Body of pancreas (tissue), 4 donors: Measurements from ENCODE around the gene CDK5RAP3.

ENCODE experiments used
- POLR2A ChIP-seq, 3 donors: fragments of 450-650 bp; IDR thresholded peaks; one replicate each; pipeline ENCODE4 v1.6.1; 2016; ENCODE audit warnings: antibody characterized with exemption in 3 of 3, mild to moderate bottlenecking in 2 of 3
- TF ChIP-seq, protein P1 (sequence below), 7 experiments: fragments of 450-650 bp in 4 of 7; fragments of 200-600 bp in 3 of 7; sonication (generic) in 3 of 7; IDR thresholded peaks; one replicate each; pipeline ENCODE4 v1.5.1; 2016 to 2019; ENCODE audit warnings: antibody characterized with exemption in 7 of 7

DNA sequence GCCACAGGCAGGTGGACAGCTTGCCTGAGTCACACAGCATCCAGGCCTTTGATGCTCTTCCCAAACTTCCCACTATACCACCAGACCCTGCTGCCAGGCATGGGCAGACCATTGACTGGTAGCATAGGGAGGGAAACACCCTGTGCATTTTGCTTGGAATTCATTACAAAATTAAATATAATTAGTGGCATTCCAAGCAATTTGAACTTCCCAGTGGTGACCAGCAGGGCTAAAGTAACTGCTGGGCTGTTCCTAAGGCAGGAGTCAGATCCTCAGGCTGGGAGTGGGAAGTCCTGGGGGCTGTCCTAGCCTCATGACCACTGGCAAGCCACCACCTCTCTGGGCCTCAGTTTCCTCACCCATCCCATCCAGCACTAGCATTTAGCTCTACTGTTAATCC lies 17.0 kb upstream of the CDK5RAP3 start:
- TF ChIP-seq, protein P1, sequence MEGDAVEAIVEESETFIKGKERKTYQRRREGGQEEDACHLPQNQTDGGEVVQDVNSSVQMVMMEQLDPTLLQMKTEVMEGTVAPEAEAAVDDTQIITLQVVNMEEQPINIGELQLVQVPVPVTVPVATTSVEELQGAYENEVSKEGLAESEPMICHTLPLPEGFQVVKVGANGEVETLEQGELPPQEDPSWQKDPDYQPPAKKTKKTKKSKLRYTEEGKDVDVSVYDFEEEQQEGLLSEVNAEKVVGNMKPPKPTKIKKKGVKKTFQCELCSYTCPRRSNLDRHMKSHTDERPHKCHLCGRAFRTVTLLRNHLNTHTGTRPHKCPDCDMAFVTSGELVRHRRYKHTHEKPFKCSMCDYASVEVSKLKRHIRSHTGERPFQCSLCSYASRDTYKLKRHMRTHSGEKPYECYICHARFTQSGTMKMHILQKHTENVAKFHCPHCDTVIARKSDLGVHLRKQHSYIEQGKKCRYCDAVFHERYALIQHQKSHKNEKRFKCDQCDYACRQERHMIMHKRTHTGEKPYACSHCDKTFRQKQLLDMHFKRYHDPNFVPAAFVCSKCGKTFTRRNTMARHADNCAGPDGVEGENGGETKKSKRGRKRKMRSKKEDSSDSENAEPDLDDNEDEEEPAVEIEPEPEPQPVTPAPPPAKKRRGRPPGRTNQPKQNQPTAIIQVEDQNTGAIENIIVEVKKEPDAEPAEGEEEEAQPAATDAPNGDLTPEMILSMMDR (IDR thresholded peaks at IDR 0.05) = peak in 4 of 7 experiments; percentile 11 to 45 (median 30)
- no peak for TF ChIP-seq POLR2A (IDR thresholded peaks at IDR 0.05)
